ENCODE results near the gene VPS18.
A peak's percentile ranks its signal among the peaks of the same experiment; 100 is the strongest.

Gene VPS18

DNA sequence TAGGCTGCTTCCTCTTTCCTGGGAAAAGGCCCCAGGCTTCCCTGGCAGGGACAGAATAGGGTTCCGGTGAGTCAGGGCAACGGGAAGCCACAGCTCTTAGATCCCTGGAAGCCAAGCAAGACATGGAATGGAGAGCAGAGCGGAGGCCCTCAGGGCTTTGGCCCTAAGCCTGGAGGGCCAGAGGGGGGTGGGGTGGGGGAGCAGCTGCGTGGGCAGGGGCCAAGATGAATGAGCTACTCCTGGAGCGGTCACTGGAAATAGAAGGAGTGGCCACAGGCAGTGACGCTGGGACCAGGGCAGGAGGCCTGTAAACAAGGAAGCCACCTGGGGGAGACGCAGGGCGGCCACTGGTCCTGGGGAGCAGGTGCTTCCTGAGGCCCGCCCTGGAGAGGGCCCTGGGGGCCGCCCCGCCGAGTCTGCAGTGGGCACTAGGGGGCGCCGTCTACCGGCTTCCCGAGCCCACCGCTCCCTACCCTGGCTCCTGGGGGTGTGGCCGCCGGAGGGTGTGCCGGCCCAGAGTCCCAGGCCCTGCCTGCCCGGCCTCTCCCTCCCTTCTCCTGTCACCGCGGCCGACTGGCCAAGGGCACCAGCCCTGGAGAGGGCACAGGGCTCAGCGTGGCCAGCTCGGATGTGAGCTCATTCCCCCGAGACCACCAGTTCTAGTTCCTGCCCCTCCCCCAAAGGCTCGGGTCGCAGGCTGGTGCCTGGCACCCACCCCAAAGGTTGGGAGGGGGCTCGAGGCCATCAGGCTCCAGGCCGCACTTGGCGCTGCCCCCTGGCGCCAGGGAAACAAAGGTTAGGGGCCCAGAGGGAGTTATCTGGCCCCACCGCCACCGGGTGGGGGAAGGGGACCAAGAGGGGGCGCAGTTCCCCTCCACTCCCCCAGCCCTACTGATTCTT lies 12.1 kb downstream of the VPS18 start:
- Histone ChIP-seq H2AK5ac (ENCODE audit: low read length, severe bottlenecking) (peak overlapping the region; percentile 70), H2AFZ (ENCODE audit: low read depth, low read length) (no peak overlapping the region), H3K18ac (ENCODE audit: low read depth in 1 of 2, low read length in 2 of 2) (peak overlapping the region; percentile 84 to 90), H4K8ac (ENCODE audit: low read length) (peak overlapping the region; percentile 54), H3K4me3 (ENCODE audit: insufficient read depth in 1 of 2, low read depth in 1 of 2, low read length in 2 of 2) (peak overlapping the region; percentile 42 to 72), H2BK120ac (ENCODE audit: low read depth, low read length) (peak overlapping the region; percentile 29), H3K23ac (ENCODE audit: low read length in 2 of 2) (peak overlapping the region in 1 of 2 experiments; percentile 17), H2BK5ac (ENCODE audit: low read depth, low read length, poor library complexity, severe bottlenecking) (no peak overlapping the region), H3K27ac (ENCODE audit: low read length, poor library complexity, severe bottlenecking) (peak overlapping the region; percentile 59), H3K9me3 (ENCODE audit: control insufficient read depth, low read length) (no peaks in the 10 kb centered on the region), H2BK12ac (ENCODE audit: low read length in 2 of 2) (peak overlapping the region; percentile 6 to 93), H3K9ac (ENCODE audit: low read length) (peak overlapping the region; percentile 84), H3K4me1 (ENCODE audit: control insufficient read depth, insufficient read depth, low read depth, low read length) (peaks cover 40% of the 10 kb centered on the region), H2BK15ac (ENCODE audit: low read depth, poor library complexity, severe bottlenecking) (peak overlapping the region; percentile 26), H3K27me3 (ENCODE audit: control insufficient read depth in 1 of 2, insufficient read depth in 1 of 2, low read length in 2 of 2) (no peaks in the 10 kb centered on the region), H3K14ac (ENCODE audit: low read length in 2 of 2) (peak overlapping the region in 1 of 2 experiments; percentile 35), H3K36me3 (ENCODE audit: control insufficient read depth in 1 of 2, insufficient read depth in 2 of 2, low read depth in 1 of 2, low read length in 2 of 2) (peaks cover 27 to 32% of the 10 kb centered on the region in 2 experiments), H3K4ac (ENCODE audit: low read depth in 1 of 2, low read length in 2 of 2) (peak overlapping the region; percentile 40 to 88), H4K91ac (ENCODE audit: low read length) (peak overlapping the region; percentile 48), H3K4me2 (ENCODE audit: low read length, poor library complexity, severe bottlenecking) (peak overlapping the region; percentile 64), H3K79me1 (replicated peaks; ENCODE audit: low read length, poor library complexity, severe bottlenecking) (peaks cover 5% of the 10 kb centered on the region)
- peak; percentile 96 for DNase-seq
- WGBS, result 8% methylated on average over 22 of the region's 36 CpGs

DNA sequence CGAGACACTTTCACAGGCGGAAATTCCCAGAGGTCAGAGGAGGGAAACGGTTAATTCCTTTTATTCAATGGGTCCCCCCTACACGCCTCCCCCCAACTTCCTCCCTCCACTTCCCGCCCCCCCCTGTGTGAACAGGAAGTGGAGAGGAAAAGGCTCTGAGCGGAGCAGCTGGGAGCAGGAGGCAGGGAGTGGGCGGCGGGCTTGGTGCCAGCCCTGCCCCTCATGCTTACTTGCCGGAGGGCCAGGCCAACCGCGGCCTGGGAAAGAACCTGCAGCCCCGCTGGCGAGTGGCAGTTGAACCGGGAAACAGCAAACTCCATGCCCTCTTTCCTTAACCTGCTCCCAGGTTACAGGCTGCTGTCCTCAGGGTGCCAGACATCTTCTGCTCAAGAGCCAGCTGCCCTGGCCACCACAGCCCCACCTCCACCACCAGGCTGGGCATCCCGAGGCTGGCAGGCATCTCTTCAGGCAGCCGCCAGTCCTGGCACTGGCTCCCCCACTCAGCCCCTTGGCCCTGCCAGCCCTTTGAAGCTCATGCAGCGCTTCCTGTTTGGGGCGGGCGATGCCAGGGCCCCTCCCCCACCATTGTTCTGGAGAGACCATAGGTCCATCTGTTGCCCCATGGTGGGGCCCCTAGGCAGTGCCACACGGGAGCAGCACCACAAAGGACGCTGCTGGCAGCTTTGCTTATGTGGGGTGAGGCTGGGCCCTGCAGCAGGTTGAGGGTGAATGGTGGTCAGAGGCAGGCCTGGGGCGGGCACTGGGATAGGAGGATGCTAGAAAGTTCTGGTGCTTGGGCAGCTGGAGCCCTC lies 12.9 kb downstream of the VPS18 start:
- H4K91ac ChIP-seq (ENCODE audit: low read length), result peak overlapping the region; percentile 58

DNA sequence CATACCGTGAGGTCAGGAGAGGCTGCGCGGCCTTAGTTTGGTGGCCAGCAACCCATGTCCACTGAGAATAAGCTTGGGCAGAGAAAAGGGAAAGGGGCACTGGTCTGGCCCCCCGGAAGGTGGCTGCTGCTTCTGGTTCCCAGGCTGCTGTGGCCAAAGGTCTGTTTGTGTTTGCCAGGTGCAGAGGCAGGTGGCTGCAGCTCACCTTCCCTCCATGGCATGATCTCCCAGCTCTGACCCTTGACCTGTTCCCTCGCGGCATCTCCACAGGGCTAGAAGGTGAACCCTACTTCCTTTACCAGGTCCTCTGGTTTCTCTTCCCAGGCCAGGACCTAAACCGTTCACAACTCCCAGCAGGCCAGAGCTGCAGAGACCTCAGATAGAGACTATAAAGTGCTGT lies 13.8 kb downstream of the VPS18 start:
- H3K4me2 ChIP-seq (ENCODE audit: low read length, poor library complexity, severe bottlenecking), result no peak overlapping the region
- no peak overlapping the region for H3K27ac ChIP-seq (ENCODE audit: low read length, poor library complexity, severe bottlenecking)
- H2BK15ac ChIP-seq (ENCODE audit: low read depth, poor library complexity, severe bottlenecking), result no peak overlapping the region
- H3K36me3 ChIP-seq (ENCODE audit: control insufficient read depth in 1 of 2, insufficient read depth in 2 of 2, low read depth in 1 of 2, low read length in 2 of 2), result peaks cover 14 to 22% of the 10 kb centered on the region in 2 experiments
- peaks cover 3% of the 10 kb centered on the region for H3K79me1 ChIP-seq (replicated peaks; ENCODE audit: low read length, poor library complexity, severe bottlenecking)
- no peaks in the 10 kb centered on the region for H3K27me3 ChIP-seq (ENCODE audit: control insufficient read depth in 1 of 2, insufficient read depth in 1 of 2, low read length in 2 of 2)
- H2BK5ac ChIP-seq (ENCODE audit: low read depth, low read length, poor library complexity, severe bottlenecking), result no peak overlapping the region
- peak overlapping the region in 1 of 2 experiments; percentile 23 for H3K23ac ChIP-seq (ENCODE audit: low read length in 2 of 2)
- no peak overlapping the region for H4K8ac ChIP-seq (ENCODE audit: low read length)
- no peak overlapping the region for H3K14ac ChIP-seq (ENCODE audit: low read length in 2 of 2)
- no peak for DNase-seq
- no peak overlapping the region for H3K18ac ChIP-seq (ENCODE audit: low read depth in 1 of 2, low read length in 2 of 2)
- H3K4ac ChIP-seq (ENCODE audit: low read depth in 1 of 2, low read length in 2 of 2), result no peak overlapping the region
- no peak overlapping the region for H2AFZ ChIP-seq (ENCODE audit: low read depth, low read length)
- no peak overlapping the region for H3K4me3 ChIP-seq (ENCODE audit: insufficient read depth in 1 of 2, low read depth in 1 of 2, low read length in 2 of 2)
- no peak overlapping the region for H2AK5ac ChIP-seq (ENCODE audit: low read length, severe bottlenecking)
- WGBS, result 97% methylated on average over 6 of the region's 7 CpGs
- H2BK120ac ChIP-seq (ENCODE audit: low read depth, low read length), result no peak overlapping the region
- no peak overlapping the region for H4K91ac ChIP-seq (ENCODE audit: low read length)
- peaks cover 38% of the 10 kb centered on the region for H3K4me1 ChIP-seq (ENCODE audit: control insufficient read depth, insufficient read depth, low read depth, low read length)
- H3K9me3 ChIP-seq (ENCODE audit: control insufficient read depth, low read length), result no peaks in the 10 kb centered on the region
- H2BK12ac ChIP-seq (ENCODE audit: low read length in 2 of 2), result no peak overlapping the region
- H3K9ac ChIP-seq (ENCODE audit: low read length), result no peak overlapping the region

More for the DNA sequence above, 12.9 kb downstream of the VPS18 start:
- peak overlapping the region; percentile 74 for H4K8ac ChIP-seq (ENCODE audit: low read length)
- no peak overlapping the region for H3K23ac ChIP-seq (ENCODE audit: low read length in 2 of 2)
- H3K4me3 ChIP-seq (ENCODE audit: insufficient read depth in 1 of 2, low read depth in 1 of 2, low read length in 2 of 2), result peak overlapping the region; percentile 42 to 72
- peak; percentile 44 for DNase-seq
- H2BK120ac ChIP-seq (ENCODE audit: low read depth, low read length), result peak overlapping the region; percentile 45
- H2BK15ac ChIP-seq (ENCODE audit: low read depth, poor library complexity, severe bottlenecking), result peak overlapping the region; percentile 62
- peaks cover 40% of the 10 kb centered on the region for H3K4me1 ChIP-seq (ENCODE audit: control insufficient read depth, insufficient read depth, low read depth, low read length)
- H3K27ac ChIP-seq (ENCODE audit: low read length, poor library complexity, severe bottlenecking), result peak overlapping the region; percentile 58
- peaks cover 5% of the 10 kb centered on the region for H3K79me1 ChIP-seq (replicated peaks; ENCODE audit: low read length, poor library complexity, severe bottlenecking)
- peak overlapping the region in 1 of 2 experiments; percentile 9 for H2BK12ac ChIP-seq (ENCODE audit: low read length in 2 of 2)
- H3K4ac ChIP-seq (ENCODE audit: low read depth in 1 of 2, low read length in 2 of 2), result peak overlapping the region; percentile 37 to 88
- H2AFZ ChIP-seq (ENCODE audit: low read depth, low read length), result no peak overlapping the region
- H3K36me3 ChIP-seq (ENCODE audit: control insufficient read depth in 1 of 2, insufficient read depth in 2 of 2, low read depth in 1 of 2, low read length in 2 of 2), result peaks cover 23 to 31% of the 10 kb centered on the region in 2 experiments
- peak overlapping the region; percentile 84 for H3K9ac ChIP-seq (ENCODE audit: low read length)
- H3K18ac ChIP-seq (ENCODE audit: low read depth in 1 of 2, low read length in 2 of 2), result peak overlapping the region; percentile 84 to 90
- H3K27me3 ChIP-seq (ENCODE audit: control insufficient read depth in 1 of 2, insufficient read depth in 1 of 2, low read length in 2 of 2), result no peaks in the 10 kb centered on the region
- WGBS, result 59% methylated on average over 18 of the region's 22 CpGs
- H2AK5ac ChIP-seq (ENCODE audit: low read length, severe bottlenecking), result no peak overlapping the region
- H3K9me3 ChIP-seq (ENCODE audit: control insufficient read depth, low read length), result no peaks in the 10 kb centered on the region
- H2BK5ac ChIP-seq (ENCODE audit: low read depth, low read length, poor library complexity, severe bottlenecking), result no peak overlapping the region
- no peak overlapping the region for H3K14ac ChIP-seq (ENCODE audit: low read length in 2 of 2)
- H3K4me2 ChIP-seq (ENCODE audit: low read length, poor library complexity, severe bottlenecking), result peak overlapping the region; percentile 64

All from mesenchymal stem cell (in vitro differentiated cells and primary cell).